GM18873 (cell line): ENCODE measurements around the gene PIK3IP1.
"Not testable (repeated sequence)": the region's sequence is repeated elsewhere in the genome, so short reads cannot be mapped to it uniquely, and the experiment has no call there.

Experiments
- ATAC-seq: cut with Tn5 transposase; IDR thresholded peaks from one replicate; pipeline ENCODE4 v1.9.1; 2021; ENCODE audit warnings: mild to moderate bottlenecking, moderate library complexity, moderate number of reproducible peaks; ENCODE audit not compliant: unreplicated experiment, low FRiP score

The PIK3IP1 gene

GRCh38 chr22:31292236-31292989 lies at the start of gene PIK3IP1:
Gene PIK3IP1 (minus strand): TSS chr22:31292488. CDS start chr22:31292344, 144 bp downstream.
- ATAC-seq, result no peak

GRCh38 chr22:31341386-31342088 lies 49.2 kb upstream of the PIK3IP1 start:
- no peak for ATAC-seq

GRCh38 chr22:31340765-31341247 lies 48.5 kb upstream of the PIK3IP1 start:
- ATAC-seq, result no peak

DNA sequence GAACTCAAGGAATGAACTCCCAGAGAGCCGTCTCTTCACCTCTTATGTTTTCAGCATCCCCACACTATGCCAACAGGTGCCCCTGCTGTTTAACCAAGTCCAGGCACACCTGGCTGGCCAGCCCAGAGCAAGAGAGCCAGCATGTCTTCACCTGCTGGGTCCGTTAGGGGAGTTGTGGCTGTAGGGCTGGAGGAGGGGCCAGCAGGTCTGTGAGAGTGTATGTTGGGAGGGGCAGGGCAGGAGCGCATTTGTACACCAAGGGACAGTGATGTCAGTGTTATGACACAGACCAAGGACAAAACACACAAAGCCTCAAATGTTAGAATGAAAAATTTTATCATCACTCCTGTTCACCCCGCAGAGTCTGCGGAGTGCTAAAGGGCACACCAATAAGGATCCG lies 48.1 kb upstream of the PIK3IP1 start:
- no peak for ATAC-seq

DNA sequence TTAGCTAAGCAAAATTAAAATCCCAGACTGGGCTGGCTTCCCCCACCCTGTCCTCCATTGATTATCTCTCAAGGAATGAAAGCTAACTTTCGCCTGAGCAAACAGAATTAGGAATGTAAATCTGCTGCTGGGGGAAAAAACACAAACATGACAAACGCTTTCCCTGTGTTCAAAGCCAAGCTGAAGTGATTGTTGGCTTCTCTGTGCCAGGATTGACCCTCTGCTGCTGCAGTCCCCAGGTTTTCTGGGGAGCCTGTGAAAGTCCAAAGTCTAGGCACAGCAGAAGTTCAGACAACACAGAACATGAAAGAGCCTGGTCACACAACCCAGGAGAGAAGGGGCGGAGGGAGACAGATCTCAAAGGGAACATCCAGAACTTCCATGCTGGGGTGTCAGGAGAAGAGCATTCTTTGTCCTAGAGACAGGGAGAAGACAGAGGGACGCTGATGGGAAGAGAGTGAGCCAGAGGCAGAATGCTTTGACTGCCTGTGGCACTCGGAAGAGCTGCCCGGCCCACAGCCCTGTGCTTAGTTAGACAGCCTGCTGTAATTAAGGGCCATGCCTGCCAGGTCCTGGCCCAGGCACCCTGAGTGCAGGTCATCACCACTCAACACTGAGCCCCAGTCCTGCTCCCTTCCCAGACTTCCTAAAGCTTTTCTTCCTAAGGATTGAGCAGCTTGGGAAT lies 47.0 kb upstream of the PIK3IP1 start:
- no peak for ATAC-seq

DNA sequence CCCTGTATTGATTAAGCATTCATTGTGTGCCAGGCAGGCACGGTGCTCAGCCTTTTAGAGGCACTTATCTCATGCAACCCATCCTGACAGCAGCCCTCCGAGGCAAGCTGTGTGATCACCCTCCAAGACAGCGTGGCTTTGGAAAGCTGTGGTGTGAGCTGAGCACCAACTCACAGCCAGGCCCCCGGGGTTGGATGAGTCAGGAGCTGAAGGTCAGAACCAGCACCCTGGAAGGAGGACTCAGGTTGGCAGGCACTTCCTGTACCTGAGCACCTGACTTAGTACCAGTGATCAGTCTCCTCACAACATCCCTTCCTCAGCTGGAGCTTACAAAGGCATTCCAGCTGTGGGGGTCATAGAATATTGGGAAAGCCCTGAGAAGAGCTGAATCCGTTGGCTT lies 44.9 kb upstream of the PIK3IP1 start:
- ATAC-seq, result no peak

- ATAC-seq, result no peak
Measured at GRCh38 chr22:31334329-31334728, 42.0 kb upstream of the PIK3IP1 start.

- ATAC-seq, result no peak
Measured at GRCh38 chr22:31333641-31334040, 41.4 kb upstream of the PIK3IP1 start.

DNA sequence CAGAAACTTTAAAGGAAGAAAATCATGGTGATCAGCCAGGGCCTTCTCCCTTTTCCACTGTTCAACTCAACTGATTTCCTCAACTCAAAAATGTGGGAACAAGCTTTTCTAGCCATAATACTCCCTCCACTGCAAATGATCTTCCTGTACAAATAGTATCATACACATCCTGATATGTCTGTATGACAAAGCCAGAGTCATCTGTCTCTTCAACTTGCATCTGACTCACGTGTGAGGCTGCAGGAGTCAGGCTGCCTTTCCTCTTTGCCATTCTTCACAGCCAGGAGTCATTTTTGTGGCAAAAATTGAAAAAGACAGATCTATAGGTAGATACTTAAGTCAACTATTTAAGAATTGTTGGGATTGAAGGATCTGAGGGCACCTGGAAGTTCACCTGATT lies 40.6 kb upstream of the PIK3IP1 start:
- no peak for ATAC-seq

GRCh38 chr22:31332010-31332409 lies 39.7 kb upstream of the PIK3IP1 start:
- no peak for ATAC-seq

DNA sequence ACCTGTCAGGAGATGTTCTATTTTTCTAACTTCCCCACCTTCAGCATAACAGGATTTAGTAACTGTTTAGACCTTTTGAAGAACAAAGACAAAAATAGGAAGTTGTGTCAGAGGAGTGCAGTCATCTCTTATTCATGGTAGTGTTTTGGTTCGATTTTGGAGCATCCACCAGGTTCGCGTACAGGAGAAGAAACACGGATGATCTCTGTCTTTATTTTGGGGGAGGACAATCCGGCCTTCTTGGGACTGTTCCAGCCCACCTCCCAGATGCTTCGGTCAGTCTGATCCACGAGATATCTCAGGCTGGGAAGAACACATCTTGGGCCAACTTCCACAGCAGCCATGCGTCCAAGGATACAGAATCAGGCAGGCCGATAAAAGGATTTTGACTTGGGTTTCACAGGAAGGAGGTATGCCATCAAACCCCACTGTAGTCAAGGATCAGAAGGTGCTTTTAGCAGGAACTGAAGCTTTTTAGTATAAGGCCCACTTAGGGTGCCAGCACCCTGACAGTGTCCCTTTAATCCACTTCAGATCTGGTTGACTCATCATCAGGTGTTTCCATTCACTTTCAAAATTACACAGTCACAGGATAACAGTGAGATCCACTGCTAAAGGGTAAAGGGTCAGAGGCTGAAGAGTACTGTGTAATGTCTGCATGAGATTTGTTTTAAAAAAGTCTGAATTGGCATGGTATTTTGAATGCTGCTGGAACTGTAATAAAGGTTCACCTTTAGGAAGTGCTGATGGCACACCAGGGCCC lies 37.3 kb upstream of the PIK3IP1 start:
- no peak for ATAC-seq

GRCh38 chr22:31329029-31329428 lies 36.7 kb upstream of the PIK3IP1 start:
- no peak for ATAC-seq

DNA sequence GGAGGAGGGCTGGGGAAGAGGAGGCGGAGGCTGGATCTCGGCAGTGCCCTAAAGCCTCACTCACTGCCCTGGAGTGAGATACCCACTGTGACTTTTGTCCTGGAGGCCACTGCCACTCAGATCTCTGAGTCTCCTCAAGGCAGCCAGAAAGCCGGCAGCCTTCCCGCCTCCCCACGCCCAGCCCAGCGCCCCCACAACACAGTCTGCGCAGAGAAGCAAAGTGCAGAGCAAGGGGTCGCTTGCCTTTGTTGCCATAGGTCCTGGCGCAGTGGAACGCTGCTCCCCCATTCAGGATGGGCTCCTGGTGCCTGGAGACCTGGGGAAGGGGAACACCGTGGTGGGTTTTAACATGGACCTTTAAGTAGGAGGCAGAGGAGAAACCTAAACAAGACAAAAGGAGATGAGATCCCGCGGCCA lies 36.3 kb upstream of the PIK3IP1 start:
- no peak for ATAC-seq

- no peak for ATAC-seq
Measured at GRCh38 chr22:31327806-31328543, 35.7 kb upstream of the PIK3IP1 start.

DNA sequence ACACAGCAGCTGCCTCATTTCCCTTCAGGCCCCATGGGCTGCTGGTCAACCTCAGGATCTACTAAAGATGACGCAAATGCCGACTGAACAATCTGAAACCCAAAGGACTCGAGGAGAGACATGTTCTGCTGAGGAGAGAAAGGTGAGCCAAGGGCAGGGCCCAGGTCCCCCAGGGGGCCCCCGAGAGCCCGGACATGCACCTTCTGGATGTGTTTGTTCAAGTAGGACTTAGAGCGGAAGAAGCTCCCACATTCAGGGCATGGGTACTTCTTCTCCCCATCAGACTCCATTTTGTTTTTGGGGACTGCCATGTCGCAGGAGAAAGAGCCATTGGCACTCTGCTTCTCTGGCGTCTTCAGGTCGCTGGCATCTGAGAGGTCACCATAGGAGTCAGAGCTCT lies 34.6 kb upstream of the PIK3IP1 start:
- ATAC-seq, result no peak

DNA sequence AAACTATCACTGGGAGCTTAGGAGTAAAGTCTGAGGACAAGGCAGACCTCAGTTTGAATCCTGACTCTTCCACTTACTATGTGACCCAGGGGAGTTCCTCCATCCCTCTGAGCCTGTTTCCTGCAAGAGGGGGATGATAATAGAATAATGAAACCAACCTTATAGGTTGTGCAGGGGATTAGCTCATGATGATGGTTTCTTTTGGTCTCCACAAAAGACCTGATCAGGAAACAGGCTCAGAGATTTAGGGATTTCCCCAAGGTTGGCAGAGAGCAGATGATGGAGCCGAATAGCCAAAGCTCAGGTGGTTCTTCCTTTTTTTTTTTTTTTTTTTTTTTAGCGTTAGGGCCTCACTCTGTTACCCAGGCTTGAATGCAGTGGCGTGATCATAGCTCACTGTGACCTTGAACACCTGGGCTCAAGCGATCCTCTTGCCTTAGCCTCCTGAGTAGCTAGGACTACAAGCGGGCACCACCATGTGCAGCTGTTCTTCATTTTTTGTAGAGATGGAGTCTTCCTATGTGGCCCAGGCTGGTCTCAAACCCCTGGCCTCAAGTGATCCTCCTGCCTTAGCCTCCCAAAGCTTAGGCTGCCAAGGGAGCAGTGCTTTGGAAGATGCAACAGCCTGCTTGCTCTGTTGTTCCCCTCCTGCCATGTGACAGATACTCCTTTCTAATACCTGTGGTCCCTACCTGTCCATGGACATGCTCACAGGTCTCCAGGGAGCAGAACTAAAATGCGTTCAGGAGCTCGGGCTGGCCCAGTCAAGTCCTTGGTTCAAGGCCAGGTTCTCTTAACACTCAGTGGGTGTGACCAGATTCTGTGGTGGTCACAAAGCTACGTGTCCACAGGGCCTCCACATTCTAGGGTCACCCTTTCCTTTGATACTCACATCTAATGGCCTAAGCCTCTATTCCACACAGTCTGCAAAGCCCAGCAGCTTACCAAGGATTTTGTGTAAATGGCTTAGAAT lies 31.6 kb upstream of the PIK3IP1 start:
- no peak for ATAC-seq

DNA sequence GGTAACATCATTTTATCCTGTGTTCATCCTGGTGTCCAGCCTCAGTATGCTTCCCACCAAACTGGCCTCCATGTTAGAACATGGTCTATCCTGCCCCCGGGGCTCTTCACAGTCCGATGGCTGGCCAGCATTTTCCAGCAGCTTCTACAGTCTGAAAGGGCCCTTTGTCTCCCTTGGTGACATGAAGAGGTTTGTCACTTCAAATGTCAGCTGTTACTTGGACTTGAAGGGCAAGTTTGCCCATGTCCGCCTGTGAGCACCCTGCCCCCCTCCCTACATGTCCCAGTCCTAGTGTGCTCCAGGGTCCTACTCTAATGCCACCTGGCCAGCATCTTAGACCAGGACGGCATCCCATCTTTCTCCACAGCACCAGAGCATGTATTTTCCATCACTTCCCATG lies 29.1 kb upstream of the PIK3IP1 start:
- no peak for ATAC-seq

- ATAC-seq, result not testable (repeated sequence)
Measured at GRCh38 chr22:31314220-31314619, 21.9 kb upstream of the PIK3IP1 start.
